Inflammatory macrophage (primary cell): Measurements from ENCODE around the gene FGFR2.

Experiments used
- DNase-seq, 2 donors: peaks; one replicate each; pipeline ENCODE4 v3.0.0-alpha.2; 2020 to 2022

Gene FGFR2

GRCh38 chr10:121442086-121442935, 155.9 kb downstream of the FGFR2 start:
- DNase-seq, result no peak

GRCh38 chr10:121440461-121440860, 157.8 kb downstream of the FGFR2 start:
- DNase-seq, result no peak

- no peak for DNase-seq
These were observed 159.9 kb downstream of the FGFR2 start for GRCh38 chr10:121438333-121438732.

GRCh38 chr10:121437596-121437995, 160.6 kb downstream of the FGFR2 start:
- no peak for DNase-seq

- DNase-seq, result no peak
These were observed 161.5 kb downstream of the FGFR2 start for GRCh38 chr10:121436630-121437341.

GRCh38 chr10:121436281-121436629, 162.0 kb downstream of the FGFR2 start:
- no peak for DNase-seq

- DNase-seq, result no peak
These were observed 163.0 kb downstream of the FGFR2 start for GRCh38 chr10:121435099-121435875.

GRCh38 chr10:121433965-121434364, 164.3 kb downstream of the FGFR2 start:
- no peak for DNase-seq

- no peak for DNase-seq
These were observed 169.4 kb downstream of the FGFR2 start for GRCh38 chr10:121428867-121429266.
